ENCODE data around the gene AZU1.

GRCh38 chr19:844546-844971 lies 16.9 kb downstream of the AZU1 start:
- TF ChIP-seq POLR2A (IDR thresholded peaks at IDR 0.05), result no peak
- TF ChIP-seq CTCF (IDR thresholded peaks at IDR 0.05), result no peak

Data from prostate gland (tissue), 2 donors.